ENCODE data around the gene OPCML. TPM values are rescaled to one million over a fixed set of nuclear protein-coding genes. Genes with fewer than 3 reads are reported as not detected.

OPCML gene
- total RNA-seq, 4 donors from 2014 or later: 0.33 TPM; not detected in 3

DNA sequence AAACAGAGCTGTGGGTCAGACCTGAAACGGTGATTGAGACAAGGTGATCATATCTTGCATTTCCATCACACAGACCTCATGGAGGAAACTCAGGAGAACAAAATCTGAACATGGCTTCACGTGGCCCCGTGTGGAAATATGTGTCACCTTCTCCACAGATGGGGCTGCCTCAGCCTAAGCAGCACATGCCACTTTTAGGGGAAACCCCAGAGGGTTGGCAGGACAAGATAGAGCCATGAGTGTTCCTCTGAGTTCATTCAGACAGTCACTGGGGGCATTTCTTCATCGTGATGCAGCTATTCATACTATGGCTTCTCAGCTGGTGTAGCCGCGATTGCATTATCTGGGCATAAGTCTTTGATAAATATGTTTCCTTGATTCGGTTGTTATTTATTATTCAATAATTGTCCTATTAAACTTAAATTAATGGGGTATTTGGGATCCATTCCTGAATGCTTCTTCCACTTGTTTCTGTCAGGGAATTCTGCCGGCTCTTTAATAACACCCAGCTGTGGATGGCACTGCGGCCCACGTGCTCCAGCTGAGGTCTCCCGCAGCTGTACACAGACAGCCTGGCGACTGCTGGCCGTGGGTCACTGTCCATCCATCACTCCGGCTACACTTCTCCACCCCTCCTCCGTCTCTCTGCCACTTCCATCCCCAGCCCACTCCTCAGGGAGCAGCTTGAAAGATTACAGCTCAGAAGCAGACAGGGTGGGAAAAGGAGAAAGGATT is 485.1 kb downstream of the OPCML start:
- Histone ChIP-seq H3K9me3 (no peaks in the 10 kb centered on the region), H3K36me3 (no peaks in the 10 kb centered on the region), H3K4me3 (replicated peaks in 1 of 3) (no peak overlapping the region), H3K27ac (no peak overlapping the region), H3K27me3 (no peaks in the 10 kb centered on the region), H3K4me1 (no peaks in the 10 kb centered on the region)
- TF ChIP-seq, protein P1, sequence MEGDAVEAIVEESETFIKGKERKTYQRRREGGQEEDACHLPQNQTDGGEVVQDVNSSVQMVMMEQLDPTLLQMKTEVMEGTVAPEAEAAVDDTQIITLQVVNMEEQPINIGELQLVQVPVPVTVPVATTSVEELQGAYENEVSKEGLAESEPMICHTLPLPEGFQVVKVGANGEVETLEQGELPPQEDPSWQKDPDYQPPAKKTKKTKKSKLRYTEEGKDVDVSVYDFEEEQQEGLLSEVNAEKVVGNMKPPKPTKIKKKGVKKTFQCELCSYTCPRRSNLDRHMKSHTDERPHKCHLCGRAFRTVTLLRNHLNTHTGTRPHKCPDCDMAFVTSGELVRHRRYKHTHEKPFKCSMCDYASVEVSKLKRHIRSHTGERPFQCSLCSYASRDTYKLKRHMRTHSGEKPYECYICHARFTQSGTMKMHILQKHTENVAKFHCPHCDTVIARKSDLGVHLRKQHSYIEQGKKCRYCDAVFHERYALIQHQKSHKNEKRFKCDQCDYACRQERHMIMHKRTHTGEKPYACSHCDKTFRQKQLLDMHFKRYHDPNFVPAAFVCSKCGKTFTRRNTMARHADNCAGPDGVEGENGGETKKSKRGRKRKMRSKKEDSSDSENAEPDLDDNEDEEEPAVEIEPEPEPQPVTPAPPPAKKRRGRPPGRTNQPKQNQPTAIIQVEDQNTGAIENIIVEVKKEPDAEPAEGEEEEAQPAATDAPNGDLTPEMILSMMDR (IDR thresholded peaks at IDR 0.05): no peak
- TF ChIP-seq POLR2A (IDR thresholded peaks at IDR 0.05): no peak
- intact Hi-C loops (cut with DNase I): no loop called here
- DNase-seq: no peak
- WGBS, 2 donors: 56 to 66% methylated on average over 15 of the region's 15 CpGs

DNA sequence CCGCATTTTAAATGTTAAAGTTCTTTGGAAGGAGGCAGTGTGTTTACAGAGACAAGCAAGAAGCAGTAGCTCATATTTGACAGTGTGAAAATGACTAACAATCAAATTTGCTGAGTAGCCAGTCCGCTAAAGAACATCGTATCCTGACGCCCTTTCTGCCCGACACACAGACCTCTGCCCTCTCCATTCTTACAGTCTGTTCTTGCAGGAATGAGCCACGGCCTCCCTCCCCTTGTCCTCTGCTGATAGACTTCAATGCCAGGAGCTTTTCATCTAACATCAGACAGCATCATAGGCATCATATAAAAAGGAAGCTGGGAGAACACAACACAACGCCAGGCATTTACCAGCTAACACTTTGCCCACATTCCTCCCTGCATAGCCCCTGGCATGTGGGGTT is 486.0 kb downstream of the OPCML start:
- Histone ChIP-seq H3K36me3 (no peaks in the 10 kb centered on the region), H3K27me3 (no peaks in the 10 kb centered on the region), H3K4me3 (replicated peaks in 1 of 3) (no peak overlapping the region), H3K27ac (no peak overlapping the region), H3K4me1 (no peaks in the 10 kb centered on the region), H3K9me3 (no peaks in the 10 kb centered on the region)
- no peak for DNase-seq
- intact Hi-C loops (cut with DNase I): no loop called here
- TF ChIP-seq, protein P1 (IDR thresholded peaks at IDR 0.05): no peak
- no peak for TF ChIP-seq POLR2A (IDR thresholded peaks at IDR 0.05)
- 75 to 78% methylated on average over 7 of the region's 7 CpGs for WGBS, 2 donors

DNA sequence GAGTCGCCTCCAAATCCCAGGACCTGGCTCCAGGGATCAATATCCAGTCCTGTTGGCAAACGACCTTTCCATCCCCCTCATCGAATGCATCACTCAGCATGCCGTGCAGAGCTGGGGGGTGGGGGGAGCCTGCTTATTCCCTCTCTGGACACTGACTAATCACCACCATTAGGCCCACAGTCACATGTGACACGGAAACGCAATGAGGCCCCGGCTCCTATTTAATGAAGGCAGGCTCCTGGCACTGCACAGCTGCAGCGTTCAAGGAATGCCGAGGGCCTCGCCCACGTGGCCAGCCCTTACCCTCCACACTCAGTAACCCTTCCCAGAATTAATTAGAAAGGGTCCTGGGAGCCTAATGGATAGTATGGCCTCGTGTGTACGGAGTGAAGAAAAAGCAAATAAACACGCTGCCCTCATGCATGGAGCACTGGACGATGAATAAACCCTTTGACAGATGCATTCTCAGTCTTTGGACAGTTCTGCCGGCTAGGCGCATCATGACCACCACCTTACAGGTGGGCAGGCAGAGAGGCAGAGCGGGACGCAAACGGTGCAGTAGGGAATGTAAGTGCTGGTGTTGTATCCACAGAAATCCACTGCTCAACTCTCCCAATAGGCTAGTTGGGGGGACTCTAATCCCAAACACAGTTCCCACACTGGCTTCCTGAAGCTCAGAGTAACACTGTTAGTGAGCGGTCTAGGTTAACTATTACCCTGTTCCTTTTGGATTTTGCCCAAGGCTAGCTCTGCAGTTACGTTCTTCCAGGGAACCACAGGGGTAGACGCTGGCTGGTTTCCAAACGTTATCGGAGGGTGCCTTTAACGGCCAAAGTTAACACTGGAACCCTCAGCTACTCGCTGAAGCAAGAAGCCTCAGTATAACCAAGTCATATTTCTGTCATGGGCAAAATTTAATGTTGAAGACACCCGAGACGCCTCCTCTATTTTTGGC is 490.1 kb downstream of the OPCML start:
- H3K27ac ChIP-seq: no peak overlapping the region
- intact Hi-C loops (cut with DNase I): no loop called here
- no peaks in the 10 kb centered on the region for H3K36me3 ChIP-seq
- 41 to 51% methylated on average over 25 to 29 of the region's 29 CpGs for WGBS, 2 donors
- H3K4me1 ChIP-seq: no peaks in the 10 kb centered on the region
- H3K9me3 ChIP-seq: no peaks in the 10 kb centered on the region
- no peaks in the 10 kb centered on the region for H3K27me3 ChIP-seq
- TF ChIP-seq POLR2A (IDR thresholded peaks at IDR 0.05): no peak
- TF ChIP-seq, protein P1 (IDR thresholded peaks at IDR 0.05): no peak
- no peak overlapping the region for H3K4me3 ChIP-seq (replicated peaks in 1 of 3)
- DNase-seq: no peak

DNA sequence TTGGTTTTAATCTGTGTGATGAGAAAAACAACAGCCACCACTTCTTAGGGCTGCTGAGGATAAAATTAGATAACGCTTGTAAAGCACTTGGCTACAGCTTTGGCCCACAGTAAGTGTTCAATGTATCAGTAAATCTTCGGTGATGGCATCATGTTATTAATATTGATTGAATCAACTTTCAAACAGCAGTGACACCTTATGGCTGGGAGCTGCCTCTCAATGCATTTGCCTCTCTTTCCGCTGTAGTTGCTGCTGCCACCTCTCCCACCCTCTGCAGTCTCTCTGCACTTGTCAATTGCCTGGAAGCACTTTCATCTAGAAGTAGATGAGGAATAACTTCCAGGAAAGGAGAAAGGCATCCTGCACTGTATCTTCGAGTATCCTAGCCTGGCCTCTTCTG is 491.1 kb downstream of the OPCML start:
- TF ChIP-seq, protein P1 (IDR thresholded peaks at IDR 0.05): no peak
- TF ChIP-seq POLR2A (IDR thresholded peaks at IDR 0.05): no peak
- 69 to 74% methylated on average over 4 of the region's 4 CpGs for WGBS, 2 donors
- H3K27me3 ChIP-seq: no peaks in the 10 kb centered on the region
- no peaks in the 10 kb centered on the region for H3K36me3 ChIP-seq
- no peak overlapping the region for H3K27ac ChIP-seq
- H3K9me3 ChIP-seq: no peaks in the 10 kb centered on the region
- no peak overlapping the region for H3K4me3 ChIP-seq (replicated peaks in 1 of 3)
- DNase-seq: no peak
- intact Hi-C loops (cut with DNase I): no loop called here
- no peaks in the 10 kb centered on the region for H3K4me1 ChIP-seq
